HG03354 (cell line): ENCODE data around the gene UBAP1L.
"Not testable (repeated sequence)": the region's sequence is repeated elsewhere in the genome, so short reads cannot be mapped to it uniquely, and the experiment has no call there.

Source experiments
- ATAC-seq: cut with Tn5 transposase; IDR thresholded peaks from one replicate; pipeline ENCODE4 v1.9.1; 2021; ENCODE audit warnings: mild to moderate bottlenecking; ENCODE audit not compliant: unreplicated experiment, poor library complexity, severe bottlenecking

The UBAP1L gene

DNA sequence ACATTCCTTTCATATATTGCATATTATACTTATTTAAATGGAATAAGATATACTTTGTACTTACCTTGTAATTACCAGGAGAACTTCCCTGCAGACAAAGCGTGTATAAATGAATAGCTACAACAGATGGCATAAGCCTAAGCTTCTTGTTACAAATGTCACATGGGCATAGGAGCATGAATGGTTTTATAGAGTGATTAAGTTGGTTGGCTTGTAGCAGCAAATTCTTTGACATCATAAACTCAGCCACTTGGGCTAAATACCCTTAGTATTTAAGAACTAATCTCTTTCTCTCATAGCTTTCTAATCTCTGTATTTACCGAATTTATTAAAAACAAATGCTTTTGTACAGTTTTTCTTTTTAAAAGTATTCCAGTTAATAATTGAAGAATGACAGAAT, at the start of gene UBAP1L:
Gene UBAP1L, minus strand, starts transcription at position 115 of the 400 bp plus-strand sequence. CDS start 8,985 bp downstream, outside the sequence.
- no peak for ATAC-seq

DNA sequence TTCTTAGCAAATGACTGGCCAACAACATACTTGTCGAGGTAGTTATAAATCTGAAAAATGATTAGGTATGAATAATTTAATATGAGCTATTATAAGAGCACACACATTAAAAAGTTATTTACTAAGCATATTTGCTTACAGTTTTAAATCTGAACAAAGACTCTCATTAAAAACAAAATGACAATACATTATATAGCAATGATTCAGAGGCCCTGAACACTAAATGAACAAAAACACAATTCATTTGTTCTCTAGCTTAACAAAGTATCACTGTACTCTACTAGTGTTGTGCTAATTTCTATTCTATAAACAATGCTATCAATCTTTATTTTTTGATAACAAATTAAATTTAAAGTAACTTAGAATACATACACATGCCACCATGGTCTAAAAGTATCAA, 49.1 kb upstream of the UBAP1L start:
- ATAC-seq: no peak

DNA sequence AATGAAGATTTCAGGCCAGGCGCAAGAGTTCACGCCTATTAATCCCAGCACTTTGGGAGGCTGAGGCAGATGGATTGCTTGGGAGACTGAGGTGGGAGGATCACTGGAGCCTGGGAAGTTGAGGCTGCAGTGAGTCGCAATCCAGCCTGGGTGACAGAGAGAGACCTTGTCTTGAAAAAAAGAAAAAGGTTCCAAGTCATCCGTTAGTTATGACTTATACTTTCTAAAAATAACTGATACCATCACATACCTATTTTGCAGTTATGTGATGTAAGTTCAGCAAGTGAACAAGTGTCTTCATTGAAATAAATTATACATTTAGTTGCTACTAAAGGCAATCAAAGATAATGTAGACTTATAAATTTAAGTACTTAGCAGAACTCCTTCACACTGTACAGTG, 48.0 kb upstream of the UBAP1L start:
- ATAC-seq: no peak

DNA sequence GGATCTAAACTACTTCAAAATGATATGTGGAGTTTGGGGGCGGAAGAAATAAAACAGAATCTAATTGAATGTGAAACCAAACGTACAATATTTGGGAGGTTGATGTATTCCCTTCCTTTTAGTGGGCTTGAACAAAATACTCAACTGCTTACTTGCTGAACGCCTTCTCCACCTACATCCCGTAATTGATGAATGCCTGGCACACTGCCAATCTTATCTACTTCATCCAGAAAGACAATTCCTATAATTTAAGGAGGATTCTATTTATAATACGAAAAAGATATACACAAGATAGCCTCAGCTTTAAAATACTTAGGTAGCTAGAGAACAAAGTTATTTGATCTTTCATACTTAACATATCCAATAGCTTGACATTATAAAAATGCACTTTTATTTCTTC, 41.7 kb upstream of the UBAP1L start:
- no peak for ATAC-seq

DNA sequence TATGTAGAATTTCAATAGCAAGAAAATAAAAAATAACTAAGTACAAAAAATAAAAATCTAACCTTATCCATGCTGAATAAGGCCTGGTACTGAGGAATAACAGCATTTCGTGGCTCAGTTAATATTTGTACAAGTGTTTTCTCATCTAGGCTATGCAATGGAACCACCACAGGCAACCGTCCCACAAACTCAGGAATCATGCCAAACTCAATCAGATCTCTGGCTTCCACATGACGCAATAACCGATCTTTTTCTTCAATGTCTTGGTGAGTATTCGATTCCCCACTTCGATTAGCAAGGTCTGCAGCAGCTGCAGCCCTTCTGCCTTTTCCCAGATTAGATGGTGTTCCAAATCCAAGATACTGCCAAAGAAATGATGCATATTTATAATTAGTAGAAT, 39.7 kb upstream of the UBAP1L start:
- no peak for ATAC-seq

DNA sequence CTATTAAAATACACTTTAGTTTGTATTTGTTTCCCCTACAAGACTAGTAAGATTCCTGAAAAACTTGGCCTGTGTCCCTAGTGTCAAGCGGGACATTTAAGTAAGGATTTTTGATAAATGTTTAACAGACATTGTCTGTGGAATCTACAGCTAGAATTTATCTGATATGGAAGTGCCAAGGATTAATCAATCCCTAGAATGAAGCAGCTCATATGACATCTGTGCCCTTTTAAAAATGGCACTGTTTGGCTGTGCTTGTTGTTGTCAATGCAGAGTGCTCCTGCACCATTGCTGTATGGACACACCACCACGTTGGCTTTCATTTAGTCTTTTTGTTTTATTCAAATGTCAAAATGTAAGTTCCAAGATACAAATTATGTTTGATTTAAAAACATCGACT, 32.9 kb upstream of the UBAP1L start:
- ATAC-seq: no peak

DNA sequence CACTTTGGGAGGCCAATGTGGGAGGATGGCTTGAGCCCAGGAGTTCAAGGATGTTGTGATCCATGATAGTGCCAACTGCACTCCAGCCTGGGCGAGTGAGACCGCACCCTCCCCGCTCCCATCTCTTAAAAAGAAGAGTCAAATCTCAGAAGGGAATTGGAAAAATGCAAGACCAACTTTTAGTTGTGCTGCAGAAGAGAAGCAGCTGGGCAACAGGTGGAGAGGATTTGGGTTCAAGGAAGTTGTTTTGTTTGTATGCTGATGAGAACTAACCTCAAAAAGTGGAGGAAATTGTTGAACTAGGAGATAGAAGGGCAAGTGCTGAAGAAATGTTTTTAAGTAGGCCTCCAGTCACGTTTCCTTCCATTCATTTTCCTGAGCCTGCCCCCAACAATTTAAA, 31.4 kb upstream of the UBAP1L start:
- no peak for ATAC-seq

DNA sequence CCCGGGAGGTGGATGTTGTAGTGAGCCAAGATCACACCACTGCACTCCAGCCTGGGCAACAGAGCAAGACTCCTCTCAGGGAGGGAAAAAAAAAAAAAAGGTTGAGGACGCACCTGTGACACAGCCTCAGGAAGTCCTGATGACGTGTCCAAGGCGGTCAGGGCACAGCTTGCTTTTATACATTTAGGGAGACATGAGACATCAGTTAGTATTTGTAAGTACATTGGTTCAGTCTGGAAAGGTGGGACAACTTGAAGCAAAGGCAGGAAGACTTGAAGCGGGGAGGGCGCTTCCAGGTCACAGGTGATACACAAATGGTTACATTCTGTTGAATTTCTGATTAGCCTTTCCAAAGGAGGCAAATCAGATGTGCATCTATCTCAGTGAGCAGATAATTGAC, 23.6 kb upstream of the UBAP1L start:
- ATAC-seq: not testable (repeated sequence)

DNA sequence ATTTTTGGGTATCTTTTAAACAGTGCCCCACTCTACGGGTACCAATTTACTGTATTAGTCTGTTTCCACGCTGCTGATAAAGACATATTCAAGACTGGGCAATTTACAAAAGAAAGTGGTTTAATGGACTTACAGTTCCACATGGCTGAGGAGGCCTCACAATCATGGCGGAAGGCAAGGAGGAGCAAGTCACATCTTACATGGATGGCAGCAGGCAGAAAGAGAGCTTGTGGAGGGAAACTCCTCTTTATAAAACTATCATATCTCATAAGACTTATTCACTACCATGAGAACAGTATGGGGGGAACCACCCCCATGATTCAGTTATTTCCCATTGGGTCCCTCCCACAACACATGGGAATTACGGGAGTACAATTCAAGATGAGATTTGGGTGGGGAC, 22.9 kb upstream of the UBAP1L start:
- not testable (repeated sequence) for ATAC-seq

DNA sequence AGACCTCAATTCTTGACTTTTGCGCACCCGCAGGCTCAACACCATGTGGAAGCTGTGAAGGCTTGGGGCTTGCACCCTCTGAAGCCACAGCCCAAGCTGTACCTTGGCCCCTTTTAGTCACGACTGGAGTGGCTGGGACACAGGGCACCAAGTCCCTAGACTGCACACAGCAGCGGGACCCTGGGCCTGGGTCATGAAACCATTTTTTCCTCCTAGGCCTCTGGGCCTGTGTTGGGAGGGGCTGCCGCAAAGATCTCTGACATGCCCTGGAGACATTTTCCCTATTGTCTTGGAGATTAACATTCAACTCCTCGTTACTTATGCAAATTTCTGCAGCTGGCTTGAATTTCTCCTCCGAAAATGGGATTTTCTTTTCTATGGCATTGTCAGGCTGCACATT, 22.1 kb upstream of the UBAP1L start:
- not testable (repeated sequence) for ATAC-seq

DNA sequence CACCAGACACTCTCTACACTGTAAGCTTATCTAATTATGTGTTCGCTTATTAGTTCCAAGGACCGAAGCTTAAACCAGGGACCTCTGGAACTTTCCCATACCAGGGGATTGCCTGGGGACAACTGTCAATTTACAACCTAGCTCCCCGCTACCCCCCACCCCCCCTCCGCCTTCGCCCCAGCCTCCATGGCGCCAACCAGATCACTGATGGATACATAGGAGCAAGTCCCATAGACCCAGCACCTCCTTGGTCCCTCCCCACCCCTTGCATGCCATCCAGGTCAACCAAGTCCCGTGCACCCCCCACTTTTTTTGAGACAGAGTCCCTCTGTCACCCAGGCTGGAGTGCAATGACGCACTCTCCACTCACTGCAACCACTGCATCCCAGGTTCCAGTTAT, 19.5 kb upstream of the UBAP1L start:
- ATAC-seq: no peak

DNA sequence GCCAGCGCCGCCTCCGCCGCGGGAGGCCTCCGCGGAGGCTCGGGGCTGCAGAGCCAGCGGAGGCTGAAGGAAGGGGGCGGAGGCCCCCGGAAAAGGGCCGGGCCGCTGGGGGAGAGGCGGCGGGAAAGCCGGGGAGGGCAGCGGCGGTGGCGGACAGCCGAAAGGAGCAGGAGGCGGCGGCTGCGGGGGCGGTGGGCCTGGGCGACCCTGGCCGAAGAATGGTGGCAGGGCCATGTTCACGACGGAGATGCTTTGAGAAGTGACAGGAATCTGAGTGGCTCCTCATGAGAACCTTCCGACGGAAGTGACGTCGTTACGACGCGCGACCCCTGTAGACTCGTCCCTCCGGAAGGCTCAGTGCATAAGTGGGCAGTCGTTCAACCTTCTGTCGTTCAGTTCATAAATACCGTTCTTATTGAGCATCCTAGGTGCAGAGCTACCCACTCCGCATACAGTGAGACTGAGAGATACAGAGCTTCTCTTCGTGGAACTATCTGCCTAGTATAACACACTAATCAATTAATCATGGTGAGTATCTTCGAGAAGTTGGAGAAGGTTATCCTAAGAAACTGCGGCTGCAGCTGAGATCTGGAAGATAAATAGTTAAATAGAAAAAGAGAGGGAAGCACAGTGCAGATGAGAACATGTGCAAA, 18.7 kb upstream of the UBAP1L start, which contains the start of gene PDCD7:
Gene PDCD7, minus strand, starts transcription at position 261 of the 653 bp plus-strand sequence. Its CDS starts 27 bp downstream, at position 234.
- peak; percentile 92 for ATAC-seq

DNA sequence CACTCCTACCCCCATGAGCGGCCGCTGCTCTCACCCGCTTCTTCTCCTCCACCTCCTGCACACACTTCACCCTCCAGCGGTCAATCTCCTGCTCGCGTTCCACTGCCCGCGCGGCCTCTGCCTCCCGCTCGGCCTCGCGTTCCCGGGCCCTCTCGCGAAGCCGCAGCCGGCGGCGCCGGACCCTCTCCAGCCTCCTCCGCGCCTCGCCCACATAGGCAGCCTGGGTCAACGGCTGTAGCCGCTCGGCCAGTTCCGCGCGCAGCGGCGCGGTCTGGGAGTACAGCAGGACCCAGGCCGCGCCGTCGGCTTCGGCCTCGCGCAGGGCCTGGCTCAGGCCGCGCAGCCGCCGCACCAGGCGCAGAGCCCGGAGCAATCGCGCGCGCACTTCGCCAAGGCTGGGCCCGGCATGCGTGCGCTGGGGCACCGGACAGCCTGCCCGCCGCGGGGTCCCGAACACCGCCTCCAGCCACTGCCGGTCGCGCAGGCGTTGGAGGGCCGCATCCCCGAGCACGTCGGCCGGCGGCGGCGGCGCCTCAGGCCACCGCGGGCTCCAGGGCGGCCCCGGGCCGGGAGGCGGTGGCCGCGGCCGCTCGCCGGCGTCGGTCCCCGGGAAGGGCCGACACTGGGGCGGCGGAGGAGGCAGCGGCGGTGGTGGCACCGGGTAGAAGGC, 18.0 kb upstream of the UBAP1L start:
- peak; percentile 51 for ATAC-seq

DNA sequence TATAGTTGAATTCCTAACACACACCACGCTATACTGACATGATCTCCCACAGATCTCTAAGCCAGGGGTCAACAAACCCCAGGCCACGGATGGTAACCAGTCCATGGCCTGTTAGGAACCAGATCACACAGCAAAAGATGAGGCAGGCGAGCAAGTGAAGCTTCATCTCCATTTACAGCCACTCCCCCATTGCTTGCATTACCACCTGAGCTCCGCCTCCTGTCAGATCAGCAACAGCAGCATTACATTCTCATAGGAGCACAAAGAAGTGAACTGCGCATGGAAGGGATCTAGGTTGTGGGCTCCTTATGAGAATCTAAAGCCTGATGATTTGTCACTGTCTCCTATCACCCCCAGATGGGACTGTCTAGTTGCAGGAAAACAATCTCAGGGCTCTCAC, 15.9 kb upstream of the UBAP1L start:
- no peak for ATAC-seq

DNA sequence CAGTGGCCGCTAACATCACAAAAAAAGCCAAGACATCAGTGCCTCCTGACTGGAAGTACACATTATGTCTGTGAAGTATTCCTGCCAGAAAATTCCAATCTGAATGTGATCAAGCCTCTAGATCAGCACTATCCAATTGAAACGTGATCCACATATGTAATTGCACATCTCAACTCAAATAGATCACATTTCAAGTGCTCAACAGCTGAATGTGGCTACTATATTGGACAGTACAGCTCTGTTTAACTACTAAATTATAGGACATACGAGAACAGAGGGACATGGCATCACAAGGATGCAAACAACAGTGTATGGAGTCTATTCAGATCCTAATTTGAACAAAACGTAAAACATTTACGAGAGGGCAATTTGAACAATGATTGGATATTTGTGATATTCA, 542 bp upstream of the UBAP1L start:
- ATAC-seq: no peak

DNA sequence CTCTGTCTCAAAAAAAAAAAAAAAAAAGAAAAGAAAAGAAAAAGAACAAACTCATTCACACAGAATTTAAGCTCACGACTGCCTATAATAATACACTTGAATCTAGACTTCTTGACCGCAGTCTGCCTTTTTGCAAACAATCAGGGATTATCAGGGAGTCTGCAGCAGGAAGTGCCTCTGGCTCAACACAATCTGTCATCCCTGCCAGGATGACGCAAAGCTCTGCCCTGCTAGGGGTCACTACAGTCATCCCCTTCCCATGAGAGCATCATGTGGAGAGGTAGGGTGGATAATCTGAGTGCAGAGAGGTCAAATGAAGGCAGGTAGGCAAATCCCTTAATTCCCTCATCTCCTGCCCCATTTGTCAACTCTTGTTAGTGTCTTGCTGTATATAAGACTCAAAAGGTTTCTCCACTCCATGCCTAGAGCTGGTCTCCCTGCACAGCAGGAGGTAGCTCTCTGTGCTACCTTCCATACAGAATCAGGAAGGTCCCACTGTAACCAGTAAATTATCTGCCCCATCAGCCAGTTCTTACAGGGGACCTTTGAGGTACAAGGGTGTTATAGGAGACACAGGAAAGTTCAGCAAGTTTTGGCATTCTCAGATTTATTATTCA, 4.2 kb downstream of the UBAP1L start:
- ATAC-seq: no peak

DNA sequence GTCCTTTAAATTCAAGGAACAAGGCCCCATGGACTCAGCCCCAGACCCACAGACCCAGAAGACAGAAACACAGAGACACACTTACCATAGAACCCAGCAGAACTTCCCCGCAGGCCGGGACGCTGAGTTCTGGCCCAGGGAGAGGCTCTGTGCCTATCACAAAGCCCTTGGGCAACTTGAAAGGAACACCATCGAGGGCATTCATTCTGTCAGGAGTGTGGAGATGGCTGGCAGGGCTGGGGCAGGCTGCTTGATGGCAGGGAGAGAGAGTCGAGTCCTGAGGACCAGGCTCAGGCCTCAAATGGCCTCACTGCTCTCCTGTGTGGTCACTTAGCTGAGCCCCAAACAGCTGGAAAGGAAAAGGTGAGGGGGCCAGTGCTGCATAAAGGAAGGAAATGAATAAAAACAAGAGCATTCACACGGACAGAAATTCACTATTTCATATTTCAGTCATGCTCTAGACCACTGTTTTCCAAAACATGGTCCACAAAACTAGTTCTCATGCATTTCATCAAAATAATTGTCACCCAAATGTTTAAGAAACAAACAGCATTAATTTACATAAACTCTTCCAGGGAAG, 8.9 kb downstream of the UBAP1L start:
- no peak for ATAC-seq

DNA sequence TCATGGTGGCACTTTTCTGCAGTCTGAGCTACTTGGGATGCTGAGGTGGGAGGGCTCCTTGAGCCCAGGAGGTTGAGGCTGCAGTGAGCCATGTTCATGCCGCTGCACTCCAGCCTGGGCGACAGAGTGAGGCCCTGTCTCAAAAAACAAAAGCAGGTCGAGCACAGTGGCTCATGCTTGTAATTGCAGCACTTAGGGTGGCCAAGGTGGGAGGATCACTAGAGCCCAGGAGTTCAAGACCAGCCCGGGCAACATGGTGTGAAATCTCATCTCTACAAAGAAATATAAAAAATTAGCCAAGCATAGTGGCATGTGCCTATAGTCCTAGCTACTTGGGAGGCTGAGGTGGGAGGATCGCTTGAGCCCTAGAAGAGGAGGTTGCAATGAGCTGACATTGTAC, 10.0 kb downstream of the UBAP1L start:
- no peak for ATAC-seq

DNA sequence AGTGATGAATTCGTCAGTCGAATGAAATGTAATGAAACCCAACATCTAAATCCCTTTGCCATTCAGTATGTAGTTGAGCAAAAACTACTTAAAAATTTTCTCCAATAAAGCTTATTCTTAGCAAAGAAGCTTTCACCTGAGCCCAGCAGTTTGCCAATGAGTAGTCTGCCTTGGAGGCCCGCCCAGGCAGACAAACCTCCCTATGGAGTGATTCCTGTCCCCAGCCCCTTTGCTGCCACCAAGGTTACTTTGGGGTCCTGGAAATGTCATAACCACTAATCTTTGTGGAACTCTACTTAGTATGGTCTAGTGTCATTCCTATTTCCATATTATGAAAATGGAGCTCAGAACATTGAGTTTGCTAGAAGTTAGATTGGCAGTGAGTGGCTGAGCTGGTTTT, 12.1 kb downstream of the UBAP1L start:
- no peak for ATAC-seq

DNA sequence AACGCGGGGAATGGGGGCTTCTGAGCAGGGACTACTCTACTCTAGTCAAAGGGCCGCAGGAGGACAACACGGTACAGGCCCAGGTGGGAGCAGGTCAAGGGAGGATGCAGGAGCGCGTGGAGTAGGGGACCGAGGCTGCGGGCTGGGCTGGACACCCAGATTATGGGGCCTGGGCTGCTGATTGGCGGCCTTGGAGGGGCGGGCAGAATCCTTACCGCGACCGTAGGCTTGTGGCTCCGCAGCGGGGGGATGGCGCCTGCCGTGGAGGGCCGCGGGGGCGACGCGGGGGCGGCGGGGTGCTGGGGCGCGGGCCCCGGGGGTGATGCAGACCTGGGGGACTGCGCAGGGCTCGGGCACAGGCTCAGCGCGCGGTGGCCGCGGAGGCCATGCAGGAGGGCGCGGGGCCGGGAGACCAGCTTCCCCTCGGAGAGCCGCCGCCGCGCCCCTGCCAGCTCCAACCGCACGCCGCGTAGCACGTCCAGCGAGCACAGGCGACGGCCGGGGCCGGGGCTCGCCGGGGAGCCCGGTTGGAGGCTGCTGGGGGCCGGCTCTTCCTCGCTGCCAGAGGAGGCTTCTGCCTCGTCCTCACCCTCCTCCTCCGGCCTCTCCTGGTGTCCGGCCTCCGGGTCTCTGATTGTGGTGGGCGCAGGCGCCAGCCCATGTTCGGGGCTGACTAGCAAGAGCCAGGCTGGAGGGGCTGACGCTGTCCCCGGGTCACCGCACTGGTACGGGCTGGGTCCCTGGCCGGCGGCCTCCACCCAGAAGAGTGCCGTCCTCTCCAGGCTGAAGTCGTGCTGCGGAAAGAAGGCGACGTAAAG, 12.9 kb downstream of the UBAP1L start:
- ATAC-seq: no peak
